ENCODE data around the gene TMCO5A. TPM values are rescaled to one million over a fixed set of nuclear protein-coding genes. Genes with fewer than 3 reads are reported as not detected.

Gene TMCO5A
- total RNA-seq, 1 experiment from 2014 or later: not detected

DNA sequence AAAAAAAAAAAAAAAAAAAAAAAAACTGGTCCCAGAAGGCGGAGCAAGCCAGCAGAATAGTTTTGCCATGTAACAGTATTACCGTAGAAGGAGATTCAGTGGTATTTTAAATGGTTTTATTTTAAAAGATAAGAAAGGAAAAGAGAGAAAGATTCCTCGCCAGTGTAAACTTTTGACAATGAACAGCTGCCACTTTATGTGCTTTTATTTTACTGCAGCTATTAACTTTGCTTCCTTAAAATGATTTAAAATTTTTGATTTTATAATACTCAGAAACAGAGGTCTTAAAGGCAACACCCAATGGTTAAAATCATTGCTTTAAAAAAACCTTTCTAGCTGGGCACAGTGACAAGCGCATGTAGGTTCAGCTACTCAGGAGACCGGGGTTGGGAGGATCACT is 46.8 kb downstream of the TMCO5A start:
- Mint-ChIP-seq H3K27me3 (ENCODE audit: low read depth) (no peaks in the 10 kb centered on the region), H3K27ac (no peak overlapping the region), H3K9me3 (peaks cover 3% of the 10 kb centered on the region; the same call in 1 of the 2 replicates), H3K4me3 (no peak overlapping the region), H3K4me1 (peaks cover 5% of the 10 kb centered on the region), H3K36me3 (no peaks in the 10 kb centered on the region)
- CTCF ChIA-PET: interaction anchor here (0.7 to 1.6 kb wide), 12 partner anchors 14 to 719 kb away, joined by 3 to 20 read pairs (median 4); partner anchors contain the start of gene RASGRP1
- ATAC-seq (no peak), DNase-seq (ENCODE audit: low spot score) (no peak)
- no peak for TF ChIP-seq NFE2L1 (CRISPR knock-in tag; IDR thresholded peaks at IDR 0.05)
- TF ChIP-seq, protein P1, sequence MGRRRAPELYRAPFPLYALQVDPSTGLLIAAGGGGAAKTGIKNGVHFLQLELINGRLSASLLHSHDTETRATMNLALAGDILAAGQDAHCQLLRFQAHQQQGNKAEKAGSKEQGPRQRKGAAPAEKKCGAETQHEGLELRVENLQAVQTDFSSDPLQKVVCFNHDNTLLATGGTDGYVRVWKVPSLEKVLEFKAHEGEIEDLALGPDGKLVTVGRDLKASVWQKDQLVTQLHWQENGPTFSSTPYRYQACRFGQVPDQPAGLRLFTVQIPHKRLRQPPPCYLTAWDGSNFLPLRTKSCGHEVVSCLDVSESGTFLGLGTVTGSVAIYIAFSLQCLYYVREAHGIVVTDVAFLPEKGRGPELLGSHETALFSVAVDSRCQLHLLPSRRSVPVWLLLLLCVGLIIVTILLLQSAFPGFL (CRISPR knock-in tag; IDR thresholded peaks at IDR 0.05; ENCODE audit: borderline replicate concordance): no peak
- POLR2A ChIA-PET: interaction anchor here (0.7 kb wide), 1 partner anchor 214 kb away, joined by 6 read pairs; no protein-coding TSS in a partner anchor

DNA sequence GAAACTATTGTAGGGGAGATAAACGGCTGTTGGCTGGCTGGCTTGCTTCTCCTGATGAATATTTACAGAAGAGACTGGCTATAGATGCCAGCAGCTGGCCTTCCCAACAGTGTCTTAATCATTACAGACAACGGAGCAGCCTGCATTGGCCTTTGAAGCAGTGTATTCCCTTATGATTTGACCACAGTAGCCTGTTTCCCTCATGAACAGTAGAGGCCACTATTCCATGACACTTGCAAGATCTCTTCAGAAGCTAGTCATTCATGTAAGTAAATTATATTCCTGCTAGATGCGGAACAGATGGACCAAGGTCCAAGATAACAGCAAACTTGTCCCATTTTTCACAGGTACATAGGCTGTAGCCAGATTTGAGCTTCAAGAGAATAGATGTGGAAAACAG is 47.3 kb downstream of the TMCO5A start:
- Mint-ChIP-seq H3K36me3 (no peaks in the 10 kb centered on the region), H3K4me1 (peaks cover 5% of the 10 kb centered on the region), H3K27me3 (ENCODE audit: low read depth) (no peaks in the 10 kb centered on the region), H3K4me3 (no peak overlapping the region), H3K27ac (no peak overlapping the region), H3K9me3 (peaks cover 3% of the 10 kb centered on the region; the same call in 1 of the 2 replicates)
- ChIA-PET POLR2A (no interaction called here), CTCF (interaction anchor here (0.6 to 1.6 kb wide), 12 partner anchors 13 to 718 kb away, joined by 3 to 20 read pairs (median 4); partner anchors contain the start of gene RASGRP1)
- peak; percentile 62 for ATAC-seq
- DNase-seq (ENCODE audit: low spot score): no peak
- TF ChIP-seq ZNF219 (CRISPR knock-in tag; IDR thresholded peaks at IDR 0.05; ENCODE audit: borderline replicate concordance): no peak
- no peak for TF ChIP-seq GTF2I (CRISPR knock-in tag; conservative IDR thresholded peaks at IDR 0.05)
- TF ChIP-seq, protein P1 (CRISPR knock-in tag; IDR thresholded peaks at IDR 0.05; ENCODE audit: borderline replicate concordance): no peak
- TF ChIP-seq SMAD4 (CRISPR knock-in tag; IDR thresholded peaks at IDR 0.05): no peak
- TF ChIP-seq, protein P2, sequence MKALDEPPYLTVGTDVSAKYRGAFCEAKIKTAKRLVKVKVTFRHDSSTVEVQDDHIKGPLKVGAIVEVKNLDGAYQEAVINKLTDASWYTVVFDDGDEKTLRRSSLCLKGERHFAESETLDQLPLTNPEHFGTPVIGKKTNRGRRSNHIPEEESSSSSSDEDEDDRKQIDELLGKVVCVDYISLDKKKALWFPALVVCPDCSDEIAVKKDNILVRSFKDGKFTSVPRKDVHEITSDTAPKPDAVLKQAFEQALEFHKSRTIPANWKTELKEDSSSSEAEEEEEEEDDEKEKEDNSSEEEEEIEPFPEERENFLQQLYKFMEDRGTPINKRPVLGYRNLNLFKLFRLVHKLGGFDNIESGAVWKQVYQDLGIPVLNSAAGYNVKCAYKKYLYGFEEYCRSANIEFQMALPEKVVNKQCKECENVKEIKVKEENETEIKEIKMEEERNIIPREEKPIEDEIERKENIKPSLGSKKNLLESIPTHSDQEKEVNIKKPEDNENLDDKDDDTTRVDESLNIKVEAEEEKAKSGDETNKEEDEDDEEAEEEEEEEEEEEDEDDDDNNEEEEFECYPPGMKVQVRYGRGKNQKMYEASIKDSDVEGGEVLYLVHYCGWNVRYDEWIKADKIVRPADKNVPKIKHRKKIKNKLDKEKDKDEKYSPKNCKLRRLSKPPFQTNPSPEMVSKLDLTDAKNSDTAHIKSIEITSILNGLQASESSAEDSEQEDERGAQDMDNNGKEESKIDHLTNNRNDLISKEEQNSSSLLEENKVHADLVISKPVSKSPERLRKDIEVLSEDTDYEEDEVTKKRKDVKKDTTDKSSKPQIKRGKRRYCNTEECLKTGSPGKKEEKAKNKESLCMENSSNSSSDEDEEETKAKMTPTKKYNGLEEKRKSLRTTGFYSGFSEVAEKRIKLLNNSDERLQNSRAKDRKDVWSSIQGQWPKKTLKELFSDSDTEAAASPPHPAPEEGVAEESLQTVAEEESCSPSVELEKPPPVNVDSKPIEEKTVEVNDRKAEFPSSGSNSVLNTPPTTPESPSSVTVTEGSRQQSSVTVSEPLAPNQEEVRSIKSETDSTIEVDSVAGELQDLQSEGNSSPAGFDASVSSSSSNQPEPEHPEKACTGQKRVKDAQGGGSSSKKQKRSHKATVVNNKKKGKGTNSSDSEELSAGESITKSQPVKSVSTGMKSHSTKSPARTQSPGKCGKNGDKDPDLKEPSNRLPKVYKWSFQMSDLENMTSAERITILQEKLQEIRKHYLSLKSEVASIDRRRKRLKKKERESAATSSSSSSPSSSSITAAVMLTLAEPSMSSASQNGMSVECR (CRISPR knock-in tag; IDR thresholded peaks at IDR 0.05; ENCODE audit: borderline replicate concordance): no peak
- TF ChIP-seq ZNF671 (CRISPR knock-in tag; IDR thresholded peaks at IDR 0.05): no peak
- TF ChIP-seq ZNF232 (CRISPR knock-in tag; IDR thresholded peaks at IDR 0.05): no peak
- TF ChIP-seq, protein P3, sequence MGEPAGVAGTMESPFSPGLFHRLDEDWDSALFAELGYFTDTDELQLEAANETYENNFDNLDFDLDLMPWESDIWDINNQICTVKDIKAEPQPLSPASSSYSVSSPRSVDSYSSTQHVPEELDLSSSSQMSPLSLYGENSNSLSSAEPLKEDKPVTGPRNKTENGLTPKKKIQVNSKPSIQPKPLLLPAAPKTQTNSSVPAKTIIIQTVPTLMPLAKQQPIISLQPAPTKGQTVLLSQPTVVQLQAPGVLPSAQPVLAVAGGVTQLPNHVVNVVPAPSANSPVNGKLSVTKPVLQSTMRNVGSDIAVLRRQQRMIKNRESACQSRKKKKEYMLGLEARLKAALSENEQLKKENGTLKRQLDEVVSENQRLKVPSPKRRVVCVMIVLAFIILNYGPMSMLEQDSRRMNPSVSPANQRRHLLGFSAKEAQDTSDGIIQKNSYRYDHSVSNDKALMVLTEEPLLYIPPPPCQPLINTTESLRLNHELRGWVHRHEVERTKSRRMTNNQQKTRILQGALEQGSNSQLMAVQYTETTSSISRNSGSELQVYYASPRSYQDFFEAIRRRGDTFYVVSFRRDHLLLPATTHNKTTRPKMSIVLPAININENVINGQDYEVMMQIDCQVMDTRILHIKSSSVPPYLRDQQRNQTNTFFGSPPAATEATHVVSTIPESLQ (CRISPR knock-in tag; IDR thresholded peaks at IDR 0.05): no peak
- TF ChIP-seq RELA (CRISPR knock-in tag; IDR thresholded peaks at IDR 0.05; ENCODE audit: borderline replicate concordance): no peak
- TF ChIP-seq CREM (CRISPR knock-in tag; IDR thresholded peaks at IDR 0.05): no peak
- no peak for TF ChIP-seq ETV6 (CRISPR knock-in tag; IDR thresholded peaks at IDR 0.05)

DNA sequence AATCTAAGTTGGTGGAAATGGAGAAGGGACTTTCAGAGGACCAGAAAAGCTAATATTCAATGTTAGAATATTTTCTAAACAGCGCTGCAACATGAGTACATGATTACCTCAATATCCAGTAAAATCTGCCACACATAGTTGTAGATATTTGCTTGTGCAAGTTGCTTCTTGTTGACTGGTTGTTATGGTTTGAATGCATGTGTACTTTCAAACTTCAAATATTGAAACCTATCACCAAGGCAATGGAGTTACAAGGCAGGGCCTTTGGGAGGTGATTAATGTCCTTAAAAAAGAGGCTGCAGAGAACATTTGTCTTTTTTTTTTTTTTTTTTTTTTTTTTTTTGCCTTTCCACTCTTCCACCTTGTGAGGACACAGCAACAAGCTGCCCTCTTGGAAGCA is 49.9 kb downstream of the TMCO5A start:
- Mint-ChIP-seq H3K36me3 (peaks cover 8% of the 10 kb centered on the region), H3K4me3 (no peak overlapping the region), H3K27ac (no peak overlapping the region), H3K4me1 (peaks cover 5% of the 10 kb centered on the region), H3K27me3 (ENCODE audit: low read depth) (no peaks in the 10 kb centered on the region), H3K9me3 (peaks cover 16% of the 10 kb centered on the region)
- no peak for DNase-seq (ENCODE audit: low spot score)
- CTCF ChIA-PET: interaction anchor here (0.6 to 0.8 kb wide), 3 partner anchors 35 to 715 kb away, joined by 3 to 4 read pairs (median 3); no protein-coding TSS in a partner anchor
- POLR2A ChIA-PET: no interaction called here
- ATAC-seq: no peak
- TF ChIP-seq, protein P4, sequence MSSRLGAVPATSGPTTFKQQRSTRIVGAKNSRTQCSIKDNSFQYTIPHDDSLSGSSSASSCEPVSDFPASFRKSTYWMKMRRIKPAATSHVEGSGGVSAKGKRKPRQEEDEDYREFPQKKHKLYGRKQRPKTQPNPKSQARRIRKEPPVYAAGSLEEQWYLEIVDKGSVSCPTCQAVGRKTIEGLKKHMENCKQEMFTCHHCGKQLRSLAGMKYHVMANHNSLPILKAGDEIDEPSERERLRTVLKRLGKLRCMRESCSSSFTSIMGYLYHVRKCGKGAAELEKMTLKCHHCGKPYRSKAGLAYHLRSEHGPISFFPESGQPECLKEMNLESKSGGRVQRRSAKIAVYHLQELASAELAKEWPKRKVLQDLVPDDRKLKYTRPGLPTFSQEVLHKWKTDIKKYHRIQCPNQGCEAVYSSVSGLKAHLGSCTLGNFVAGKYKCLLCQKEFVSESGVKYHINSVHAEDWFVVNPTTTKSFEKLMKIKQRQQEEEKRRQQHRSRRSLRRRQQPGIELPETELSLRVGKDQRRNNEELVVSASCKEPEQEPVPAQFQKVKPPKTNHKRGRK (CRISPR knock-in tag; IDR thresholded peaks at IDR 0.05; ENCODE audit: borderline replicate concordance): no peak
- TF ChIP-seq, protein P3 (CRISPR knock-in tag; IDR thresholded peaks at IDR 0.05): no peak
- TF ChIP-seq, protein P5, sequence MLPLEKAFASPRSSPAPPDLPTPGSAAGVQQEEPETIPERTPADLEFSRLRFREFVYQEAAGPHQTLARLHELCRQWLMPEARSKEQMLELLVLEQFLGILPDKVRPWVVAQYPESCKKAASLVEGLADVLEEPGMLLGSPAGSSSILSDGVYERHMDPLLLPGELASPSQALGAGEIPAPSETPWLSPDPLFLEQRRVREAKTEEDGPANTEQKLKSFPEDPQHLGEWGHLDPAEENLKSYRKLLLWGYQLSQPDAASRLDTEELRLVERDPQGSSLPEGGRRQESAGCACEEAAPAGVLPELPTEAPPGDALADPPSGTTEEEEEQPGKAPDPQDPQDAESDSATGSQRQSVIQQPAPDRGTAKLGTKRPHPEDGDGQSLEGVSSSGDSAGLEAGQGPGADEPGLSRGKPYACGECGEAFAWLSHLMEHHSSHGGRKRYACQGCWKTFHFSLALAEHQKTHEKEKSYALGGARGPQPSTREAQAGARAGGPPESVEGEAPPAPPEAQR (CRISPR knock-in tag; IDR thresholded peaks at IDR 0.05): no peak
- no peak for TF ChIP-seq SP1 (CRISPR knock-in tag; conservative IDR thresholded peaks at IDR 0.05)
- TF ChIP-seq TCF7 (CRISPR knock-in tag; IDR thresholded peaks at IDR 0.05; ENCODE audit: low read depth): no peak
